ENCODE measurements around the gene PIGC.

GRCh38 chr1:172401477-172401876 lies 42.4 kb downstream of the PIGC start:
- TF ChIP-seq EZH2 (IDR thresholded peaks at IDR 0.05) = no peak
- no peak for TF ChIP-seq FOXP2 (optimal IDR thresholded peaks at IDR 0.05; ENCODE audit: control extremely low read depth, extremely low read length, insufficient read depth)
- TF ChIP-seq POLR2AphosphoS5 (IDR thresholded peaks at IDR 0.05; ENCODE audit: borderline replicate concordance, low read depth, low read length) = no peak
